ENCODE results near the gene C1orf210. TPM values are rescaled to one million over a fixed set of nuclear protein-coding genes. Genes with fewer than 3 reads are reported as not detected.

C1orf210 gene
- total RNA-seq, 1 experiment from 2014 or later = 16.8 TPM

DNA sequence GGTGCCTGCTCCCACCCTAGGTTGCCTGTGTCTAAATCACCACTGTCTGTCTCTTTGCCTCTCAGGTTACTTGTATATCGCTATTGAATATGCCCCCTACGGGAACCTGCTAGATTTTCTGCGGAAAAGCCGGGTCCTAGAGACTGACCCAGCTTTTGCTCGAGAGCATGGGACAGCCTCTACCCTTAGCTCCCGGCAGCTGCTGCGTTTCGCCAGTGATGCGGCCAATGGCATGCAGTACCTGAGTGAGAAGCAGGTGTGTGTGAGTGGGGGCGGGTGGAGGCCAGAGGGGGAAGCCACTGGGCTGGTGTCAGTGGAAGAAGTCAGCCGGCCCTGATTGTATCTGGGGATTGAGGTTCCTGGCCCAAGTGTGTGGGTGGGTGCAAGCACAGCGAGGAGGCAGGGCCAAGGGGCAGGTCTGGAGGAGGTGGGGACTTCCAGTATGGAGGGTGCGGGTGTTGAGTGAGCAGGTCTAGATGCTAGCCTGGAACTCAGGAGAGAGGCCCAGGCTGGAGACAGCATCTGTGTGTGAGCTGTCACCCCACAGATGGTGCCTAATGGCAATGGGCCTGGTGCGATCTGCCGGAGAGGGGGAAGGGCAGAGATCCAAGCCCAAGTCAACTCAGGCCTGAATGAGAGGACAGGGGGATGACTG lies 32.6 kb upstream of the C1orf210 start:
- intact Hi-C loops (cut with micrococcal nuclease; ENCODE audit: unreplicated experiment) = no loop called here
- DNase-seq = no peak
- Mint-ChIP-seq H3K36me3 (ENCODE audit: insufficient read depth, unreplicated experiment) (no peaks in the 10 kb centered on the region), H3K4me3 (ENCODE audit: low read depth, unreplicated experiment) (no peak overlapping the region), H3K27ac (ENCODE audit: unreplicated experiment) (no peak overlapping the region), H3K4me1 (ENCODE audit: low read depth, unreplicated experiment) (no peaks in the 10 kb centered on the region), H3K9me3 (ENCODE audit: low read depth, unreplicated experiment) (no peaks in the 10 kb centered on the region), H3K27me3 (ENCODE audit: unreplicated experiment) (peaks cover 19% of the 10 kb centered on the region)
- CTCF ChIA-PET = no interaction called here
- no TSS peak for BruUV-seq (replicated peaks)
- TF ChIP-seq, protein P1, sequence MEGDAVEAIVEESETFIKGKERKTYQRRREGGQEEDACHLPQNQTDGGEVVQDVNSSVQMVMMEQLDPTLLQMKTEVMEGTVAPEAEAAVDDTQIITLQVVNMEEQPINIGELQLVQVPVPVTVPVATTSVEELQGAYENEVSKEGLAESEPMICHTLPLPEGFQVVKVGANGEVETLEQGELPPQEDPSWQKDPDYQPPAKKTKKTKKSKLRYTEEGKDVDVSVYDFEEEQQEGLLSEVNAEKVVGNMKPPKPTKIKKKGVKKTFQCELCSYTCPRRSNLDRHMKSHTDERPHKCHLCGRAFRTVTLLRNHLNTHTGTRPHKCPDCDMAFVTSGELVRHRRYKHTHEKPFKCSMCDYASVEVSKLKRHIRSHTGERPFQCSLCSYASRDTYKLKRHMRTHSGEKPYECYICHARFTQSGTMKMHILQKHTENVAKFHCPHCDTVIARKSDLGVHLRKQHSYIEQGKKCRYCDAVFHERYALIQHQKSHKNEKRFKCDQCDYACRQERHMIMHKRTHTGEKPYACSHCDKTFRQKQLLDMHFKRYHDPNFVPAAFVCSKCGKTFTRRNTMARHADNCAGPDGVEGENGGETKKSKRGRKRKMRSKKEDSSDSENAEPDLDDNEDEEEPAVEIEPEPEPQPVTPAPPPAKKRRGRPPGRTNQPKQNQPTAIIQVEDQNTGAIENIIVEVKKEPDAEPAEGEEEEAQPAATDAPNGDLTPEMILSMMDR (IDR thresholded peaks at IDR 0.05; ENCODE audit: unreplicated experiment) = no peak

DNA sequence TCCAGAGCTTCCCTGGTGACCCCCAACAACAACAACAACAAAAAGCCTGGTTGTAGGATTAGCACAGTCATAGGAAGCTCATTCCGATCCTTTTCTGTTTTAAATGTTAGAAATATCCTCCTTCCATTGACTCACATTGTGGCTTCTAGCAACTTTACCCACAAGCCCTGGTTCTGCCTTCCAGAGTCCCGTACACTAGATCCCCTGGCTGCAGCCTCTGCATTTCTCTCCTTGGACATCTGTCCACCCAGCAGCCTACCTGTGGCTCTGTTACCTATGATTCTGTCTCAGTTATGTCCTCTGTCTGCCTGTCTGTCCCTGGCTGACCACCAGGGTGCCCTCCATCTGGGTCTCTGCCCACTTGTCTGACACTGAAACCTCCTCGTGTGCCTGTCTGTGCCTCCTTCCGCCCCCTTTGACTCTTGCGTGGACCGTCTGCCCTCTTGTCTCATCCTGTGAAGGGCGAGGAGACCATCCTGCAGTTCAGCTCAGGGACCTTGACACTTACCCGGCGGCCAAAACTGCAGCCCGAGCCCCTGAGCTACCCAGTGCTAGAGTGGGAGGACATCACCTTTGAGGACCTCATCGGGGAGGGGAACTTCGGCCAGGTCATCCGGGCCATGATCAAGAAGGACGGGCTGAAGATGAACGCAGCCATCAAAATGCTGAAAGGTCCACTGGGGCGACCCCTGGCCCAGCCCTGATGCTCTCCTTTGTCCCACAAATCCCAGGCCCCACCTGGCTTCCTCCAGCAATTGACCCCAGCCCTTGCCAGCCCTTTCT lies 31.5 kb upstream of the C1orf210 start:
- CTCF ChIA-PET = no interaction called here
- intact Hi-C loops (cut with micrococcal nuclease; ENCODE audit: unreplicated experiment) = no loop called here
- TF ChIP-seq, protein P1 (IDR thresholded peaks at IDR 0.05; ENCODE audit: unreplicated experiment) = no peak
- no peaks in the 10 kb centered on the region for H3K9me3 Mint-ChIP-seq (ENCODE audit: low read depth, unreplicated experiment)
- H3K4me3 Mint-ChIP-seq (ENCODE audit: low read depth, unreplicated experiment) = no peak overlapping the region
- H3K27me3 Mint-ChIP-seq (ENCODE audit: unreplicated experiment) = peaks cover 19% of the 10 kb centered on the region
- H3K36me3 Mint-ChIP-seq (ENCODE audit: insufficient read depth, unreplicated experiment) = peaks cover 5% of the 10 kb centered on the region
- H3K27ac Mint-ChIP-seq (ENCODE audit: unreplicated experiment) = no peak overlapping the region
- no peak for DNase-seq
- H3K4me1 Mint-ChIP-seq (ENCODE audit: low read depth, unreplicated experiment) = no peaks in the 10 kb centered on the region
- no TSS peak for BruUV-seq (replicated peaks)

DNA sequence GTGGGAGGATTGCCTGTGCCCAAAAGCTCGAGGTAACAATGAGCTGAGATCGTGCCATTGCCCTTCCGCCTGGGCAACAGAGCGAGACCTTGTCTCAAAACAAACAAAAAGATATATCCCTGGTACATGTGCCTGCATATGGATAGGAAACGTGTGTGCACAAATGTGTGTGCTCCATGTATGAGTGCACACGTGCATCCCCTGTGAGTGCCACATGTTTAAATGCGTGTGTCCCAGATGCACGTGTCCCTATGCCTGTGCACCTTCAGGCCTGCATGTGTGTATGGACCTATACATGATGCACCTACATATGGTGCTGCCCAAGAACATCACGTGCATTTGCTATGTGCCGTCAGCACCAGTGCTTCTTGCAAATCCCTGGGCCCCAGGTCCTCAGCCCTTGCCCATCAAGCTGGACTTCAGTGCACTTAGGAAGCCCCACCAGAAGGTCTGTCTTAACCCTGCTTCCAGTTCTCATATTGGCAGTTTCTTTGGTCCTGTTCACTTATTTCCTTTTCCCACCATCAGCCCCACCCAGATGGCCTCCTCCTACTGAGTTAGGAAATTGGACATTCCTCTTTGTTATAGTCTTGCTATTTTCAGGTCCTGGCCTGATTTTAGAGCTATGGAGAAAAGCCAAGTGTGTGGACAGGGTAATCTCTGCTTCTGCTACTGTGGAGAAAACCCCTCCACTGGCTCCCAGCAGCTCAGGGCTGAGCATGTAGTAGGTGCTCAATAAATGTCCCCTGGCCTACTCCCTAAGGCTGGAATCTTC lies 30.8 kb upstream of the C1orf210 start:
- intact Hi-C loops (cut with micrococcal nuclease; ENCODE audit: unreplicated experiment) = no loop called here
- DNase-seq = no peak
- no peaks in the 10 kb centered on the region for H3K4me1 Mint-ChIP-seq (ENCODE audit: low read depth, unreplicated experiment)
- no peaks in the 10 kb centered on the region for H3K9me3 Mint-ChIP-seq (ENCODE audit: low read depth, unreplicated experiment)
- TF ChIP-seq, protein P1 (IDR thresholded peaks at IDR 0.05; ENCODE audit: unreplicated experiment) = no peak
- peaks cover 5% of the 10 kb centered on the region for H3K36me3 Mint-ChIP-seq (ENCODE audit: insufficient read depth, unreplicated experiment)
- BruUV-seq (replicated peaks) = no TSS peak
- H3K27me3 Mint-ChIP-seq (ENCODE audit: unreplicated experiment) = peaks cover 19% of the 10 kb centered on the region
- CTCF ChIA-PET = no interaction called here
- H3K4me3 Mint-ChIP-seq (ENCODE audit: low read depth, unreplicated experiment) = no peak overlapping the region
- no peak overlapping the region for H3K27ac Mint-ChIP-seq (ENCODE audit: unreplicated experiment)

GRCh38 chr1:43315481-43315880 lies 30.1 kb upstream of the C1orf210 start:
- CTCF ChIA-PET = no interaction called here
- no peak for DNase-seq
- Mint-ChIP-seq H3K27me3 (ENCODE audit: unreplicated experiment) (peaks cover 23% of the 10 kb centered on the region), H3K36me3 (ENCODE audit: insufficient read depth, unreplicated experiment) (peaks cover 5% of the 10 kb centered on the region), H3K4me1 (ENCODE audit: low read depth, unreplicated experiment) (no peaks in the 10 kb centered on the region), H3K4me3 (ENCODE audit: low read depth, unreplicated experiment) (no peak overlapping the region), H3K9me3 (ENCODE audit: low read depth, unreplicated experiment) (no peaks in the 10 kb centered on the region), H3K27ac (ENCODE audit: unreplicated experiment) (no peak overlapping the region)
- no TSS peak for BruUV-seq (replicated peaks)
- intact Hi-C loops (cut with micrococcal nuclease; ENCODE audit: unreplicated experiment) = no loop called here
- TF ChIP-seq, protein P1 (IDR thresholded peaks at IDR 0.05; ENCODE audit: unreplicated experiment) = no peak
